Retinal pigment epithelial cell (primary cell): ENCODE data around the gene PRKG1.
"Not testable (repeated sequence)": the region's sequence is repeated elsewhere in the genome, so short reads cannot be mapped to it uniquely, and the experiment has no call there.

Source experiments
- DNase-seq: peaks from one replicate; pipeline ENCODE4 v3.0.0-alpha.2; 2010; ENCODE audit warnings: low read depth
- H3K4me3 ChIP-seq: 2 replicates; pipeline ENCODE4 v1.5.1; 2011; ENCODE audit warnings: mild to moderate bottlenecking, low read length, control low read depth, moderate library complexity
- TF ChIP-seq, protein P1 (sequence below): conservative IDR thresholded peaks from 2 replicates; pipeline ENCODE4 v1.5.1; 2011; ENCODE audit warnings: low read depth, low read length, control low read depth, inconsistent platforms

Gene PRKG1

DNA sequence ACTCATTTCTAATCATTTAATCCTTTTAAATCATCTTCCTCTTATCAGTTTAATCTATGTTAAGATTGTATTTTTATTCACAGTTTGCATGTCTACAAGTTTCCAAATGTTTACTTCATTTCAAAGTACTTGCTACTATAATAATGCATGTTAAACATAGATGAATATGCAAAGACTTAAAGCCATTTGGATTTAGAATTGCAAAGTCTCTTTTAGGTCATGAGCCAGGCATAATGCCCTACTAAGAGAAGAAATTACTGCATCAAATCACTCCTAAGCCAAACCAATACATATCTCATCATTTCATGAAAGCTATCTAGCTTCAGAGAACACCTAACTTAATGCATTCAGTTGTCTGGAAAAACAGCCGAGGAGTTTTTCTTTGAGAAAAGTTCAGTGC is 266.1 kb downstream of the PRKG1 start:
- TF ChIP-seq, protein P1, sequence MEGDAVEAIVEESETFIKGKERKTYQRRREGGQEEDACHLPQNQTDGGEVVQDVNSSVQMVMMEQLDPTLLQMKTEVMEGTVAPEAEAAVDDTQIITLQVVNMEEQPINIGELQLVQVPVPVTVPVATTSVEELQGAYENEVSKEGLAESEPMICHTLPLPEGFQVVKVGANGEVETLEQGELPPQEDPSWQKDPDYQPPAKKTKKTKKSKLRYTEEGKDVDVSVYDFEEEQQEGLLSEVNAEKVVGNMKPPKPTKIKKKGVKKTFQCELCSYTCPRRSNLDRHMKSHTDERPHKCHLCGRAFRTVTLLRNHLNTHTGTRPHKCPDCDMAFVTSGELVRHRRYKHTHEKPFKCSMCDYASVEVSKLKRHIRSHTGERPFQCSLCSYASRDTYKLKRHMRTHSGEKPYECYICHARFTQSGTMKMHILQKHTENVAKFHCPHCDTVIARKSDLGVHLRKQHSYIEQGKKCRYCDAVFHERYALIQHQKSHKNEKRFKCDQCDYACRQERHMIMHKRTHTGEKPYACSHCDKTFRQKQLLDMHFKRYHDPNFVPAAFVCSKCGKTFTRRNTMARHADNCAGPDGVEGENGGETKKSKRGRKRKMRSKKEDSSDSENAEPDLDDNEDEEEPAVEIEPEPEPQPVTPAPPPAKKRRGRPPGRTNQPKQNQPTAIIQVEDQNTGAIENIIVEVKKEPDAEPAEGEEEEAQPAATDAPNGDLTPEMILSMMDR = no peak
- no peak for DNase-seq
- no peak overlapping the region for H3K4me3 ChIP-seq

DNA sequence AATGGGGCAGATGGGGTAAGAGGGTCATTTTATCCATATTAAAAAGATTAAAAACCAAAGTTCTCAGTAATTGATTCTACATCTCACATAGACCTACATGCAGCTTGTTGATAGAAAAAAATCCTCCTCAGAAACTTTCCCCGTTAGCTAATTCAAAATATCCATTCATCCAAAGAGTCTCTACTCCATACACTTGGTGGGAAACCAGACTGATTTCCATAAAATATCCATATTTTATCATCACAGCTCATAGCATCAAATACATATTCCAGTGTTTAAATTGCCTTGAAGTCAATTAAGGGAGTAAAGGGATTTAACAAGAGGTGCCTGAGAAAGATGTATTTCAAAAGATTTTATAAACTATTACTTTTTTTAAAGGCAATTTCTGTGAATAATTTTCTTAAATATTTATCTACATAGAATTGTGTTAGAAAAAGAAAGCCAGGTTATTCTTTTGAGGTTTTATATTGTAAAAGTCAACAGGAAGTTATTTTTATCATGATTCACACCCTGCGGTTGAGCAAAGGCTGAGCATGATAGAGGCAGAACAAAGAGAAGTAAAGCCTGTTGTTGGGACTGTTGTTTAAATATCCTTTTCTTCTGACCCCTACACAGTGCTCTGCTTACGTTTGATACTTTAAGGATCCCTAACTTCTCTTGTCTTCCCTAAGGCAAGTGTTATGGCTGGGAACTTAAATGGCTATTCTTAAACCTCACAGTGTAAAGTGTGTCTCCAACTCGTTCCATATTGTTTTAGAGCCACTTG is 266.7 kb downstream of the PRKG1 start:
- DNase-seq = no peak
- TF ChIP-seq, protein P1 = no peak
- H3K4me3 ChIP-seq = no peak overlapping the region

DNA sequence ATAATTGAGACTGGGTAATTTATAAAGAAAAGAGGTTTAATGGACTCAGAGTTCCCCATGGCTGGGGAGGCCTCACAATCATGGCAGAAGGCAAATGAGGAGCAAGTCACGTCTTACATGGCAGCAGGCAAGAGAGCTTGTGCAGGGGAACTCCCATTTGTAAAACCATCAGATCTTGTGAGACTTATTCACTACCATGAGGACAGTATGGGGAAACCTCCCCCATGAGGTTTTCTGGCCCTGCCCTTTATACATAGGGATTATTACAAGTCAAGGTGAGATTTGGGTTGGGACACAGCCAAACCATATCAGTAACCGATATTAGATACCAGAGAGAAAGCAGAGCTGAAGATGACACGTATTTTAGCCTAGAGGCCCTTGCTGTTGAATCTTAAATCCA is 267.5 kb downstream of the PRKG1 start:
- H3K4me3 ChIP-seq, DNase-seq: not testable (repeated sequence)

DNA sequence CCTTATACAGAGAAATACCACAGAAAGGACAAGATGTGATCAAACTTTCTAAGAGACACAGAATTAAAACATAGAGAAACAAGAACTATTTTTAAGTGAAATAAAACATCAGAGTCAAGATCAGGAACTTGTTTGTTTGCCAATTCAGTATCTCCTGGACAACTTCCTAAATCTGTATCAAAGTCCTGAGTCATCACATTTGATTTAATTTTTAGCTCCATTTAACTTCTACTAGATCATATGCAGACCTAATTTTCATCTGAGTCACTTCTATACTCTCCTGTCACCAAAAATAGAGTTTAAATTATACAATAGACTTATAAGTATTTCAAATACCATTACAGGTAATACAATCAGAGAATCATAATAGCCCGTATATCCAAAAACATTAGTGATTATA is 268.1 kb downstream of the PRKG1 start:
- no peak overlapping the region for H3K4me3 ChIP-seq
- DNase-seq = no peak
- TF ChIP-seq, protein P1 = no peak

DNA sequence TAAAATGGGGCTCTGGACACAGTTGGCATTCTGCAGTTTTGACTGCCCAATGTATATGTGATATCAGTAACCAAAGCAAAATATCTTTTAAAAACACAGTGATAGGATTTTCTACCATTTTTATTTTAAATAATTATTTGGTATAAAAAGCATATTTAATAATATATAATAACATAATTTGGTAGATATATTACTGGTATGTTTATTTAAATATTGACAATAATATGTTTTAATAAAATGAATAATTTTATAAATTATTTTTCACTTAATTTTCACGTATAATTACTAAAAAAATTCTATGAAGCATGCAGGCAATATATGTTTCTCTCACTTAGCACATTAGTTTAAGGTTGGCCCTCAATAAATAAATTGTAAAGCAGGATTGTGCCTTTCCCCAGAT is 269.1 kb downstream of the PRKG1 start:
- no peak for DNase-seq
- TF ChIP-seq, protein P1 = no peak
- H3K4me3 ChIP-seq = no peak overlapping the region

DNA sequence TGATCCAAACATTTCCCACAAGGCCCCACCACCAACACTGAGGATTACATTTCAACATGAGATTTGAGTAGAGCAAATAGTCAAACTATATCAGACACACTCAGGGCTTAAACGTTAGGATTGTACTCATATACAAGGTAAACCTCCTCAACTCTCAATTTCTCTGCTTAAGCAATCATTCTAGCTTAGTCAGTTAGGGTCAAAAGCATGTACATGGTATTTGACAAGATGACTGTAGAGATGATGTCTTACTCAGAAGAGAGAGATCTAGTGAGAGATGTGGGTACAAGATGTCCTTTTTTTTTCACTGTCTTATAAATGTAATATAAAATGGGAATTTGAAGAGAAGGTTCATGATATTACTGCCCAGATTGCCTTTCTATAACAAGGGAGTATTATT is 270.1 kb downstream of the PRKG1 start:
- no peak overlapping the region for H3K4me3 ChIP-seq
- no peak for DNase-seq
- TF ChIP-seq, protein P1 = no peak

DNA sequence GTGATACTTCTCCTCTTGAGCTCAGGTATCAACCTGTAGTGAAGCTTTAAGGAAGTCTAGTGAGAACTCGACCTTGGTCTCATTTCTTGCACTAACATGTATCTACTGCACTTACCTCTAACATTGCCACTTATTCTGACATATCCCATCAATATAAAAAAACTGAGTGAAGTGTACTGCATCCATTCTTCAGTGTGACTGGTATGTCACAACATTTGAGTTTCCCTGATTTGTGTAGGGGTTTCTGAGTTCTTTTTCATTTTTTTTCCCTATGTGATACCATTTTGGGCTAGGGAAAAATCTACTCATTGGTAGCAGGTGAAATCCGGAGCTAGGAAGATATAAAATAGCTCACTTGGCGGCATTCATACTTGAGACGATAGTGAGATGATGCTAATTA is 274.3 kb downstream of the PRKG1 start:
- TF ChIP-seq, protein P1 = no peak
- DNase-seq = no peak
- no peak overlapping the region for H3K4me3 ChIP-seq
